Suprapubic skin (tissue), 4 donors: ENCODE measurements around the gene GPC5. TPM values are rescaled to one million over a fixed set of nuclear protein-coding genes. Genes with fewer than 3 reads are reported as not detected.

Experiments
- DNase-seq, 2 donors: peaks; one replicate each; pipeline ENCODE4 v3.0.0-alpha.2; 2019; ENCODE audit warnings: low spot score in 2 of 2
- H3K27ac ChIP-seq: fragments of 200-600 bp; sonication (generic); one replicate; pipeline ENCODE4 v1.5.1; 2019
- H3K27me3 ChIP-seq: fragments of 200-600 bp; sonication (generic); one replicate; pipeline ENCODE4 v1.5.1; 2019
- H3K36me3 ChIP-seq: fragments of 200-600 bp; sonication (generic); one replicate; pipeline ENCODE4 v1.5.1; 2019
- H3K4me1 ChIP-seq: fragments of 200-600 bp; sonication (generic); one replicate; pipeline ENCODE4 v1.5.1; 2019
- H3K4me3 ChIP-seq: fragments of 200-600 bp; sonication (generic); one replicate; pipeline ENCODE4 v1.5.1; 2019; ENCODE audit warnings: mild to moderate bottlenecking
- H3K9me3 ChIP-seq: fragments of 200-600 bp; sonication (generic); one replicate; pipeline ENCODE4 v1.5.1; 2019
- CTCF ChIP-seq, 2 donors: fragments of 200-600 bp in 1 of 2; fragments of 450-650 bp in 1 of 2; sonication (generic) in 1 of 2; IDR thresholded peaks; one replicate each; pipeline ENCODE4 v1.5.1; 2016 to 2019; ENCODE audit warnings: antibody characterized with exemption in 2 of 2, mild to moderate bottlenecking in 1 of 2, moderate library complexity in 1 of 2
- EP300 ChIP-seq: sonication (generic); formaldehyde crosslinking; IDR thresholded peaks from one replicate; pipeline ENCODE4 v1.6.1; 2017; ENCODE audit warnings: antibody characterized with exemption
- POLR2A ChIP-seq, 2 donors: fragments of 450-650 bp; IDR thresholded peaks; one replicate each; pipeline ENCODE4 v1.6.1; 2017; ENCODE audit warnings: antibody characterized with exemption in 2 of 2, mild to moderate bottlenecking in 2 of 2, moderate library complexity in 2 of 2
- POLR2AphosphoS5 ChIP-seq, 3 donors: sonication (generic); formaldehyde crosslinking; IDR thresholded peaks; one replicate each; pipeline ENCODE4 v1.6.1; 2017; ENCODE audit warnings: antibody characterized with exemption in 3 of 3
- WGBS: methylation state at CpG from one replicate; pipeline ENCODE4 v1.1.5; 2018; 5-methylcytosine and 5-hydroxymethylcytosine counted together
- total RNA-seq, 4 donors: library from RNA; depleted of rRNA; stranded (reverse); fragments of >200 nt; gene quantifications; one replicate each; pipeline ENCODE4 v1.1.0, GENCODE V29; 2016

Gene GPC5
- total RNA-seq, 4 donors from 2014 or later, result 0.55 TPM; not detected in 3

- H3K27ac ChIP-seq, result no peak overlapping the region
- no peak for DNase-seq
- no peaks in the 10 kb centered on the region for H3K9me3 ChIP-seq
- no peak for TF ChIP-seq POLR2AphosphoS5 (IDR thresholded peaks at IDR 0.05)
- no peak for TF ChIP-seq EP300
- no peak for TF ChIP-seq CTCF (IDR thresholded peaks at IDR 0.05)
- no peak for TF ChIP-seq POLR2A (IDR thresholded peaks at IDR 0.05)
- no peaks in the 10 kb centered on the region for H3K4me1 ChIP-seq
- 94% methylated on average over 3 of the region's 3 CpGs for WGBS
- no peak overlapping the region for H3K4me3 ChIP-seq
- H3K27me3 ChIP-seq, result no peaks in the 10 kb centered on the region
- no peaks in the 10 kb centered on the region for H3K36me3 ChIP-seq
Observed at GRCh38 chr13:92403606-92404005, 1005.2 kb downstream of the GPC5 start.

DNA sequence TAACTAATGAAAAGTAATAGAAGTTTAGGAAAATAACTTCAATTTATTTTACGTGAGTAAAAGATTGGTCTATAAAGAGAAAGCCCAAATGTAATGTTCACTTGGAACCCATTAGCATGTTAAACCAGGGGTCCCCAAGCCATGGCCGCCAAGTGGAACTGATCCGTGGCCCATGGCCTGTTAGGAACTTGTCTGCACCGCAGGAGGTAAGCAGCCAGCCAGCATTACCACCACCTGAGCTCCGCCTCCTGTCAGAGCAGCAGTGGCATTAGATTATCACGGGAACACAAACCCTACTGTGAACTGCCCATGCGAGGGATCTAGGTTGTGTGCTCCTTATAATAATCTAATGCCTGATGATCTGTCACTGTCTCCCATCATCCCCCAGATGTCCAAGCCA, 1009.4 kb downstream of the GPC5 start:
- no peak for TF ChIP-seq EP300
- TF ChIP-seq CTCF (IDR thresholded peaks at IDR 0.05), result no peak
- no peak for TF ChIP-seq POLR2AphosphoS5 (IDR thresholded peaks at IDR 0.05)
- no peak for TF ChIP-seq POLR2A (IDR thresholded peaks at IDR 0.05)
- no peaks in the 10 kb centered on the region for H3K27me3 ChIP-seq
- no peaks in the 10 kb centered on the region for H3K36me3 ChIP-seq
- DNase-seq, result no peak
- no peaks in the 10 kb centered on the region for H3K9me3 ChIP-seq
- H3K27ac ChIP-seq, result no peak overlapping the region
- H3K4me3 ChIP-seq, result no peak overlapping the region
- H3K4me1 ChIP-seq, result no peaks in the 10 kb centered on the region
- WGBS, result 88% methylated on average over 7 of the region's 7 CpGs

- no peak overlapping the region for H3K4me3 ChIP-seq
- H3K27me3 ChIP-seq, result no peaks in the 10 kb centered on the region
- no peak for DNase-seq
- H3K27ac ChIP-seq, result no peak overlapping the region
- H3K36me3 ChIP-seq, result no peaks in the 10 kb centered on the region
- no peaks in the 10 kb centered on the region for H3K9me3 ChIP-seq
- WGBS, result 73% methylated on average over 3 of the region's 3 CpGs
- TF ChIP-seq POLR2AphosphoS5 (IDR thresholded peaks at IDR 0.05), result no peak
- no peak for TF ChIP-seq POLR2A (IDR thresholded peaks at IDR 0.05)
- no peak for TF ChIP-seq CTCF (IDR thresholded peaks at IDR 0.05)
- no peak for TF ChIP-seq EP300
- H3K4me1 ChIP-seq, result no peaks in the 10 kb centered on the region
Observed at GRCh38 chr13:92412481-92412880, 1014.1 kb downstream of the GPC5 start.

DNA sequence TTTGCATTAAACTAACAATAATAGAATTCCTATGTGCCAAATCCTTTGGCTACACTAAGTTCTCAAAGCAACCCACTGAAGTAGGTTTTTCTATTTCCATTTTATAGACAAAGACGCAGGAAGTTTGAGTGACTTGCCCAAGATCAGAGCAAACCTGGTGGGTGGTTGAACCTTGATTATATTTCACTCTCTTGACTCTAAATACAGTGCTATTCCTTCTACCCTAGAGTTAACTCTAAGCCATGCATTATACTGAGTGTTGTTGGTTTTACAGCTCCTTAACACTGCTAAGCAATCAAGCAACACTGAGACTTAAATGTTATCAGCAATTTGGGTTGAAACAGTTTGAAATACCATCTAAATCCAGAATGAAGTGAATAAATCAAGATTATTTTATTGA, 1014.6 kb downstream of the GPC5 start:
- Histone ChIP-seq H3K27ac (no peak overlapping the region), H3K27me3 (no peaks in the 10 kb centered on the region), H3K4me1 (no peaks in the 10 kb centered on the region), H3K36me3 (no peaks in the 10 kb centered on the region), H3K4me3 (no peak overlapping the region), H3K9me3 (no peaks in the 10 kb centered on the region)
- no peak for TF ChIP-seq POLR2AphosphoS5 (IDR thresholded peaks at IDR 0.05)
- TF ChIP-seq POLR2A (IDR thresholded peaks at IDR 0.05), result no peak
- no peak for TF ChIP-seq CTCF (IDR thresholded peaks at IDR 0.05)
- no peak for TF ChIP-seq EP300
- DNase-seq, result no peak
- 88% methylated on average over 1 of the region's 1 CpG for WGBS

DNA sequence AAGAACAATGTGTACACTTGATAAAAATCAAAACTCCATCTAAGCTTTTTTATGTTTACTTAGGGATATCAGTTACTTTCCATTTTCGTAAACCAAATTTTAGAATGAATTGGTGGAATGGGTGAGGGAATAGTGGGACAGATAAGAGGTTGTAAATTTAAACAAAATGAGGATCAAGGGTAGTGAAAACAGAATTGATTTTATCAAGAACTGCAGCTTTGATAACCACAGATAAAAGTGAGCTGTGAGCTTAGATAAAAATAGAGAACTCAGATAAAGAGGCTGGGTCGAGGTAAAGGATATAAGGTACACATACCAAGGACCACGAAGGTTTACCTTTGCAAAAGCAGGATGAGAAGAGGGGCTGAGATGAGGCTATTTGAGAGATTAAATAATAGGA, 1015.0 kb downstream of the GPC5 start:
- Histone ChIP-seq H3K9me3 (no peaks in the 10 kb centered on the region), H3K27me3 (no peaks in the 10 kb centered on the region), H3K4me3 (no peak overlapping the region), H3K27ac (no peak overlapping the region), H3K36me3 (no peaks in the 10 kb centered on the region), H3K4me1 (no peaks in the 10 kb centered on the region)
- 60% methylated on average over 3 of the region's 3 CpGs for WGBS
- TF ChIP-seq CTCF (IDR thresholded peaks at IDR 0.05) (no peak), POLR2AphosphoS5 (IDR thresholded peaks at IDR 0.05) (no peak)
- DNase-seq, result no peak
